ENCODE measurements around the gene TMEM170A.
"Not testable (repeated sequence)": the region's sequence is repeated elsewhere in the genome, so short reads cannot be mapped to it uniquely, and the experiment has no call there.

The TMEM170A gene

GRCh38 chr16:75443298-75443697 lies 21.2 kb downstream of the TMEM170A start:
- H3K4me3 ChIP-seq (ENCODE audit: low read depth in 1 of 2, low read length in 2 of 2) = no peak overlapping the region
- H3K27me3 ChIP-seq (ENCODE audit: low read depth, low read length) = no peaks in the 10 kb centered on the region
- H3K9me3 ChIP-seq (ENCODE audit: control insufficient read depth in 1 of 2, low read length in 2 of 2) = no peaks in the 10 kb centered on the region
- no peaks in the 10 kb centered on the region for H3K4me1 ChIP-seq (ENCODE audit: control insufficient read depth in 1 of 2, insufficient read depth in 2 of 2, low read length in 2 of 2)
- H3K27ac ChIP-seq (ENCODE audit: low read length) = no peak overlapping the region
- peaks cover 0 to 14% of the 10 kb centered on the region in 2 donors for H3K36me3 ChIP-seq (ENCODE audit: control insufficient read depth in 1 of 2, insufficient read depth in 2 of 2, low read length in 2 of 2)

- Histone ChIP-seq H3K36me3 (ENCODE audit: control insufficient read depth in 1 of 2, insufficient read depth in 2 of 2, low read length in 2 of 2) (no peaks in the 10 kb centered on the region), H3K4me3 (ENCODE audit: low read depth in 1 of 2, low read length in 2 of 2) (peak overlapping the region; percentile 82 to 96), H3K27ac (ENCODE audit: low read length) (peak overlapping the region; percentile 100), H3K9me3 (ENCODE audit: control insufficient read depth in 1 of 2, low read length in 2 of 2) (no peaks in the 10 kb centered on the region), H3K27me3 (ENCODE audit: low read depth, low read length) (no peaks in the 10 kb centered on the region), H3K4me1 (ENCODE audit: control insufficient read depth in 1 of 2, insufficient read depth in 2 of 2, low read length in 2 of 2) (peaks cover 0 to 2% of the 10 kb centered on the region in 2 donors)
Observed at GRCh38 chr16:75433732-75434413, 30.6 kb downstream of the TMEM170A start.

- peak within 1 kb of the TSS; percentile 82 to 96 for H3K4me3 ChIP-seq (ENCODE audit: low read depth in 1 of 2, low read length in 2 of 2)
- H3K36me3 ChIP-seq (ENCODE audit: control insufficient read depth in 1 of 2, insufficient read depth in 2 of 2, low read length in 2 of 2) = no peaks in the 10 kb centered on the region
- no peaks in the 10 kb centered on the region for H3K27me3 ChIP-seq (ENCODE audit: low read depth, low read length)
- no peaks in the 10 kb centered on the region for H3K9me3 ChIP-seq (ENCODE audit: control insufficient read depth in 1 of 2, low read length in 2 of 2)
- peak within 1 kb of the TSS; percentile 100 for H3K27ac ChIP-seq (ENCODE audit: low read length)
- peaks cover 0 to 2% of the 10 kb centered on the region in 2 donors for H3K4me1 ChIP-seq (ENCODE audit: control insufficient read depth in 1 of 2, insufficient read depth in 2 of 2, low read length in 2 of 2)
Observed at GRCh38 chr16:75432828-75433731, 31.4 kb downstream of the TMEM170A start, which contains the start of gene CFDP1. Gene CFDP1 (minus strand): TSS chr16:75433503. CDS start chr16:75433352, 151 bp downstream.

GRCh38 chr16:75429621-75430403 lies 34.7 kb downstream of the TMEM170A start:
- Histone ChIP-seq H3K4me3 (ENCODE audit: low read depth in 1 of 2, low read length in 2 of 2) (no peak overlapping the region), H3K27me3 (ENCODE audit: low read depth, low read length) (no peaks in the 10 kb centered on the region), H3K27ac (ENCODE audit: low read length) (no peak overlapping the region), H3K36me3 (ENCODE audit: control insufficient read depth in 1 of 2, insufficient read depth in 2 of 2, low read length in 2 of 2) (no peaks in the 10 kb centered on the region), H3K4me1 (ENCODE audit: control insufficient read depth in 1 of 2, insufficient read depth in 2 of 2, low read length in 2 of 2) (peaks cover 0 to 2% of the 10 kb centered on the region in 2 donors), H3K9me3 (ENCODE audit: control insufficient read depth in 1 of 2, low read length in 2 of 2) (no peaks in the 10 kb centered on the region)

GRCh38 chr16:75426524-75426923 lies 38.0 kb downstream of the TMEM170A start:
- H3K9me3 ChIP-seq (ENCODE audit: control insufficient read depth in 1 of 2, low read length in 2 of 2); H3K36me3 ChIP-seq (ENCODE audit: control insufficient read depth in 1 of 2, insufficient read depth in 2 of 2, low read length in 2 of 2); H3K4me3 ChIP-seq (ENCODE audit: low read depth in 1 of 2, low read length in 2 of 2); H3K4me1 ChIP-seq (ENCODE audit: control insufficient read depth in 1 of 2, insufficient read depth in 2 of 2, low read length in 2 of 2); H3K27me3 ChIP-seq (ENCODE audit: low read depth, low read length); H3K27ac ChIP-seq (ENCODE audit: low read length): not testable (repeated sequence)

GRCh38 chr16:75424105-75424762 lies 40.3 kb downstream of the TMEM170A start:
- not testable (repeated sequence) for H3K27ac ChIP-seq (ENCODE audit: low read length); H3K4me3 ChIP-seq (ENCODE audit: low read depth in 1 of 2, low read length in 2 of 2); H3K36me3 ChIP-seq (ENCODE audit: control insufficient read depth in 1 of 2, insufficient read depth in 2 of 2, low read length in 2 of 2); H3K27me3 ChIP-seq (ENCODE audit: low read depth, low read length); H3K4me1 ChIP-seq (ENCODE audit: control insufficient read depth in 1 of 2, insufficient read depth in 2 of 2, low read length in 2 of 2); H3K9me3 ChIP-seq (ENCODE audit: control insufficient read depth in 1 of 2, low read length in 2 of 2)

GRCh38 chr16:75423723-75424104 lies 40.8 kb downstream of the TMEM170A start:
- H3K36me3 ChIP-seq (ENCODE audit: control insufficient read depth in 1 of 2, insufficient read depth in 2 of 2, low read length in 2 of 2) = no peaks in the 10 kb centered on the region
- no peak overlapping the region for H3K4me3 ChIP-seq (ENCODE audit: low read depth in 1 of 2, low read length in 2 of 2)
- peaks cover 7 to 9% of the 10 kb centered on the region in 2 donors for H3K4me1 ChIP-seq (ENCODE audit: control insufficient read depth in 1 of 2, insufficient read depth in 2 of 2, low read length in 2 of 2)
- H3K9me3 ChIP-seq (ENCODE audit: control insufficient read depth in 1 of 2, low read length in 2 of 2) = no peaks in the 10 kb centered on the region
- no peak overlapping the region for H3K27ac ChIP-seq (ENCODE audit: low read length)
- no peaks in the 10 kb centered on the region for H3K27me3 ChIP-seq (ENCODE audit: low read depth, low read length)

- Histone ChIP-seq H3K4me3 (ENCODE audit: low read depth in 1 of 2, low read length in 2 of 2) (no peak overlapping the region), H3K36me3 (ENCODE audit: control insufficient read depth in 1 of 2, insufficient read depth in 2 of 2, low read length in 2 of 2) (no peaks in the 10 kb centered on the region), H3K9me3 (ENCODE audit: control insufficient read depth in 1 of 2, low read length in 2 of 2) (no peaks in the 10 kb centered on the region), H3K27ac (ENCODE audit: low read length) (no peak overlapping the region), H3K4me1 (ENCODE audit: control insufficient read depth in 1 of 2, insufficient read depth in 2 of 2, low read length in 2 of 2) (peaks cover 7 to 13% of the 10 kb centered on the region in 2 donors), H3K27me3 (ENCODE audit: low read depth, low read length) (no peaks in the 10 kb centered on the region)
Observed at GRCh38 chr16:75421820-75422126, 42.7 kb downstream of the TMEM170A start.

GRCh38 chr16:75420987-75421819 lies 43.3 kb downstream of the TMEM170A start:
- Histone ChIP-seq H3K36me3 (ENCODE audit: control insufficient read depth in 1 of 2, insufficient read depth in 2 of 2, low read length in 2 of 2) (no peaks in the 10 kb centered on the region), H3K9me3 (ENCODE audit: control insufficient read depth in 1 of 2, low read length in 2 of 2) (no peaks in the 10 kb centered on the region), H3K4me3 (ENCODE audit: low read depth in 1 of 2, low read length in 2 of 2) (peak overlapping the region in 1 of 2 donors; percentile 16), H3K27ac (ENCODE audit: low read length) (peak overlapping the region; percentile 36), H3K27me3 (ENCODE audit: low read depth, low read length) (no peaks in the 10 kb centered on the region), H3K4me1 (ENCODE audit: control insufficient read depth in 1 of 2, insufficient read depth in 2 of 2, low read length in 2 of 2) (peaks cover 7 to 13% of the 10 kb centered on the region in 2 donors)

- H3K4me3 ChIP-seq (ENCODE audit: low read depth in 1 of 2, low read length in 2 of 2) = no peak overlapping the region
- H3K9me3 ChIP-seq (ENCODE audit: control insufficient read depth in 1 of 2, low read length in 2 of 2) = no peaks in the 10 kb centered on the region
- no peaks in the 10 kb centered on the region for H3K27me3 ChIP-seq (ENCODE audit: low read depth, low read length)
- H3K4me1 ChIP-seq (ENCODE audit: control insufficient read depth in 1 of 2, insufficient read depth in 2 of 2, low read length in 2 of 2) = peaks cover 7 to 13% of the 10 kb centered on the region in 2 donors
- no peak overlapping the region for H3K27ac ChIP-seq (ENCODE audit: low read length)
- H3K36me3 ChIP-seq (ENCODE audit: control insufficient read depth in 1 of 2, insufficient read depth in 2 of 2, low read length in 2 of 2) = peaks cover 6 to 7% of the 10 kb centered on the region in 2 donors
Observed at GRCh38 chr16:75416904-75417565, 47.5 kb downstream of the TMEM170A start.

Data from muscle layer of duodenum (tissue), 2 donors.